ENCODE measurements around the gene AKAP1. TPM values are rescaled to one million over a fixed set of nuclear protein-coding genes. Genes with fewer than 3 reads are reported as not detected.

Gene AKAP1
- polyA plus RNA-seq, 1 donor from 2014 or later: 38.7 TPM

DNA sequence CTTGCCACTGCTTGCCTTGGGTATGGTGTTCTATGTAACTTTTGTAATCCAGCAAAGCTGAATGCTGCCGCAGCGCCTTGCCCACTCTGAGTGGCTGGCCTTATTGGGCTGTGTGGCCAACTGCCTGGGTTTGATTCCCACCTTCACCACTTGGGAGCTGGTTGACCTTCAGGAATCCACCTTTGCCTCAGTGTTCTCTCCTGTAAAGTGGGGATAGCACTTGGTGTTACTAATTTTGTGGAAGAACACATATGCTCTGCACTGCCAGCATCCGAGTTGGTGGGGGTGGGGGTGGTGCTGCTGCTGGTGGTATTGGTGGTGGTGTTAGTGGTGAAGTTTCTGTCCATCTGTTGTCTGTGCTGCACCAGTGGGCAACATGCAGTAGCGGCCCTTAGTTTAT is 32.8 kb downstream of the AKAP1 start:
- Histone ChIP-seq H3K36me3 (ENCODE audit: insufficient read depth, low read length) (peaks cover 6% of the 10 kb centered on the region), H3K9me2 (ENCODE audit: insufficient read depth, low read length) (no peaks in the 10 kb centered on the region), H3K4me2 (ENCODE audit: low read length) (no peak overlapping the region)

DNA sequence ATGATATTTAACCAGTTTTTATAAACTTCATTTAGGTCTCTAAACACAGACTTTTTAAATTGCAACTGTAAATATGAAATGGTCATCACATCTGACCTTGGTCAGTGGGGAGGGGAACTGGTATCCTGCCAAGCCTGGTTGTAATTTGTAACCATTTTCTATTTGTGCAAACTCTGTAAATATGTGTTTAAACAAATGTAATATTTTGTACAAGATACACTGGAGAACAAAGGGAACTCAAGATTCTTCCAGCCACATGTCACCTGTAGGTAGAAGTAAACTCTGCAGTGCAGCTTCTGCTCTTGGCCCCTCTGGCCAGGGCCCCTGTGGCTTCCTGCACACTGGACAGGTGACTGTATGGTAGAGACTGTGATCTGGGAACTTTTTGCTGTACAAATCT is 35.8 kb downstream of the AKAP1 start:
- no peak overlapping the region for H3K4me2 ChIP-seq (ENCODE audit: low read length)
- H3K27me3 ChIP-seq (ENCODE audit: insufficient read depth, low read depth, low read length): no peaks in the 10 kb centered on the region
- no peak overlapping the region for H3K9ac ChIP-seq (ENCODE audit: low read length)
- no peaks in the 10 kb centered on the region for H3F3A ChIP-seq (ENCODE audit: insufficient read depth, low read length, poor library complexity, severe bottlenecking)
- H2AFZ ChIP-seq (ENCODE audit: low read depth, low read length): no peak overlapping the region
- TF ChIP-seq EP300 (conservative IDR thresholded peaks at IDR 0.05; ENCODE audit: poor library complexity, severe bottlenecking) (no peak), CTCF (IDR thresholded peaks at IDR 0.05; ENCODE audit: poor library complexity, severe bottlenecking) (no peak), RAD21 (conservative IDR thresholded peaks at IDR 0.05) (no peak), TAF1 (IDR thresholded peaks at IDR 0.05; ENCODE audit: low read depth) (no peak), POLR2AphosphoS5 (IDR thresholded peaks at IDR 0.05) (no peak), MXI1 (conservative IDR thresholded peaks at IDR 0.05; ENCODE audit: poor library complexity, severe bottlenecking) (no peak)
- no peaks in the 10 kb centered on the region for H3K9me3 ChIP-seq (ENCODE audit: low read length)
- H3K4me3 ChIP-seq (ENCODE audit: low read length): no peak overlapping the region
- H3K36me3 ChIP-seq (ENCODE audit: insufficient read depth, low read length): peaks cover 3% of the 10 kb centered on the region
- H4K20me1 ChIP-seq (ENCODE audit: insufficient read depth): no peaks in the 10 kb centered on the region
- H3K79me2 ChIP-seq (replicated peaks; ENCODE audit: insufficient read depth, low read length): no peaks in the 10 kb centered on the region
- H3K9me2 ChIP-seq (ENCODE audit: insufficient read depth, low read length): no peaks in the 10 kb centered on the region
- H3K27ac ChIP-seq (ENCODE audit: low read length): no peak overlapping the region

More for the DNA sequence above, 32.8 kb downstream of the AKAP1 start:
- Histone ChIP-seq H3K9ac (ENCODE audit: low read length) (no peak overlapping the region), H2AFZ (ENCODE audit: low read depth, low read length) (no peak overlapping the region), H3K27ac (ENCODE audit: low read length) (no peak overlapping the region), H3K79me2 (replicated peaks; ENCODE audit: insufficient read depth, low read length) (no peaks in the 10 kb centered on the region), H3K9me3 (ENCODE audit: low read length) (no peaks in the 10 kb centered on the region), H3F3A (ENCODE audit: insufficient read depth, low read length, poor library complexity, severe bottlenecking) (no peaks in the 10 kb centered on the region), H3K27me3 (ENCODE audit: insufficient read depth, low read depth, low read length) (no peaks in the 10 kb centered on the region), H3K4me3 (ENCODE audit: low read length) (no peak overlapping the region), H4K20me1 (ENCODE audit: insufficient read depth) (no peaks in the 10 kb centered on the region)
- TF ChIP-seq SMC3 (conservative IDR thresholded peaks at IDR 0.05; ENCODE audit: poor library complexity): no peak
- TF ChIP-seq RAD21 (conservative IDR thresholded peaks at IDR 0.05): no peak
- no peak for TF ChIP-seq CTCF (IDR thresholded peaks at IDR 0.05; ENCODE audit: poor library complexity, severe bottlenecking)
- TF ChIP-seq POLR2AphosphoS5 (IDR thresholded peaks at IDR 0.05): no peak
- no peak for TF ChIP-seq REST (IDR thresholded peaks at IDR 0.05; ENCODE audit: borderline replicate concordance)
- no peak for TF ChIP-seq EP300 (conservative IDR thresholded peaks at IDR 0.05; ENCODE audit: poor library complexity, severe bottlenecking)
- no peak for TF ChIP-seq TAF1 (IDR thresholded peaks at IDR 0.05; ENCODE audit: low read depth)
- no peak for TF ChIP-seq EZH2 (IDR thresholded peaks at IDR 0.05; ENCODE audit: borderline replicate concordance, insufficient read depth, low read length, poor library complexity, severe bottlenecking)
- TF ChIP-seq MXI1 (conservative IDR thresholded peaks at IDR 0.05; ENCODE audit: poor library complexity, severe bottlenecking): no peak
